ENCODE results near the gene PEX13. TPM values are rescaled to one million over a fixed set of nuclear protein-coding genes. Genes with fewer than 3 reads are reported as not detected.
"Not testable (repeated sequence)": the region's sequence is repeated elsewhere in the genome, so short reads cannot be mapped to it uniquely, and the experiment has no call there.

PEX13 gene
- total RNA-seq, 1 donor from 2014 or later, result 22.6 TPM

- H3K27ac Mint-ChIP-seq (ENCODE audit: unreplicated experiment), result no peak overlapping the region
- H3K4me3 Mint-ChIP-seq (ENCODE audit: unreplicated experiment), result no peak overlapping the region
- H3K9me3 Mint-ChIP-seq (ENCODE audit: low read depth), result no peaks in the 10 kb centered on the region
- H3K27me3 Mint-ChIP-seq (ENCODE audit: low read depth), result no peaks in the 10 kb centered on the region
- TF ChIP-seq CTCF (IDR thresholded peaks at IDR 0.05), result no peak
- no peaks in the 10 kb centered on the region for H3K4me1 Mint-ChIP-seq (ENCODE audit: low read depth)
- no peak for DNase-seq (ENCODE audit: low spot score)
- H3K36me3 Mint-ChIP-seq (ENCODE audit: low read depth), result peaks cover 1% of the 10 kb centered on the region
Observed at GRCh38 chr2:60984720-60985119, 32.8 kb upstream of the PEX13 start.

- Mint-ChIP-seq H3K36me3 (ENCODE audit: low read depth) (peaks cover 4% of the 10 kb centered on the region), H3K27ac (ENCODE audit: unreplicated experiment) (no peak overlapping the region), H3K4me1 (ENCODE audit: low read depth) (no peaks in the 10 kb centered on the region), H3K4me3 (ENCODE audit: unreplicated experiment) (no peak overlapping the region), H3K9me3 (ENCODE audit: low read depth) (peaks cover 10% of the 10 kb centered on the region), H3K27me3 (ENCODE audit: low read depth) (no peaks in the 10 kb centered on the region)
- DNase-seq (ENCODE audit: low spot score), result no peak
- no peak for TF ChIP-seq CTCF (IDR thresholded peaks at IDR 0.05)
Observed at GRCh38 chr2:60987041-60987440, 30.5 kb upstream of the PEX13 start.

GRCh38 chr2:60987656-60988055, 29.9 kb upstream of the PEX13 start:
- H3K4me1 Mint-ChIP-seq (ENCODE audit: low read depth); H3K9me3 Mint-ChIP-seq (ENCODE audit: low read depth); H3K36me3 Mint-ChIP-seq (ENCODE audit: low read depth); H3K27me3 Mint-ChIP-seq (ENCODE audit: low read depth); H3K27ac Mint-ChIP-seq (ENCODE audit: unreplicated experiment); H3K4me3 Mint-ChIP-seq (ENCODE audit: unreplicated experiment); DNase-seq (ENCODE audit: low spot score): not testable (repeated sequence)

GRCh38 chr2:60989259-60989658, 28.3 kb upstream of the PEX13 start:
- peaks cover 10% of the 10 kb centered on the region for H3K9me3 Mint-ChIP-seq (ENCODE audit: low read depth)

GRCh38 chr2:60991644-60992043, 25.9 kb upstream of the PEX13 start:
- no peak for TF ChIP-seq CTCF (IDR thresholded peaks at IDR 0.05)
- Mint-ChIP-seq H3K4me3 (ENCODE audit: unreplicated experiment) (no peak overlapping the region), H3K27ac (ENCODE audit: unreplicated experiment) (no peak overlapping the region), H3K9me3 (ENCODE audit: low read depth) (peaks cover 10% of the 10 kb centered on the region), H3K4me1 (ENCODE audit: low read depth) (no peaks in the 10 kb centered on the region), H3K36me3 (ENCODE audit: low read depth) (peaks cover 3% of the 10 kb centered on the region), H3K27me3 (ENCODE audit: low read depth) (no peaks in the 10 kb centered on the region)
- DNase-seq (ENCODE audit: low spot score), result no peak

More at GRCh38 chr2:60989259-60989658, 28.3 kb upstream of the PEX13 start:
- H3K36me3 Mint-ChIP-seq (ENCODE audit: low read depth), result peaks cover 5% of the 10 kb centered on the region
- no peaks in the 10 kb centered on the region for H3K27me3 Mint-ChIP-seq (ENCODE audit: low read depth)
- H3K4me3 Mint-ChIP-seq (ENCODE audit: unreplicated experiment), result no peak overlapping the region
- H3K27ac Mint-ChIP-seq (ENCODE audit: unreplicated experiment), result no peak overlapping the region
- no peak for TF ChIP-seq CTCF (IDR thresholded peaks at IDR 0.05)
- DNase-seq (ENCODE audit: low spot score), result no peak
- H3K4me1 Mint-ChIP-seq (ENCODE audit: low read depth), result no peaks in the 10 kb centered on the region

- no peak for DNase-seq (ENCODE audit: low spot score)
- Mint-ChIP-seq H3K4me1 (ENCODE audit: low read depth) (no peaks in the 10 kb centered on the region), H3K27ac (ENCODE audit: unreplicated experiment) (no peak overlapping the region), H3K4me3 (ENCODE audit: unreplicated experiment) (no peak overlapping the region), H3K27me3 (ENCODE audit: low read depth) (no peaks in the 10 kb centered on the region), H3K36me3 (ENCODE audit: low read depth) (peaks cover 3% of the 10 kb centered on the region), H3K9me3 (ENCODE audit: low read depth) (peaks cover 10% of the 10 kb centered on the region)
- TF ChIP-seq CTCF (IDR thresholded peaks at IDR 0.05), result no peak
Observed at GRCh38 chr2:60992985-60993392, 24.5 kb upstream of the PEX13 start.
